H1 (cell line): ENCODE measurements around the gene PIGBOS1. TPM values are rescaled to one million over a fixed set of nuclear protein-coding genes. Genes with fewer than 3 reads are reported as not detected.

ENCODE experiments used
- CTCF ChIA-PET: fragments of 300-600 bp; sonication (Branson Sonifier 250); formaldehyde crosslinking; loops from one replicate; lab custom pipeline; 2021; ENCODE audit not compliant: partially characterized antibody; lab: Charles Lee
- POLR2A ChIA-PET: fragments of 300-600 bp; sonication (Branson Sonifier 250); formaldehyde crosslinking; loops from one replicate; lab custom pipeline; 2021; ENCODE audit warnings: inconsistent platforms; ENCODE audit not compliant: partially characterized antibody; lab: Charles Lee
- DNase-seq, 2 experiments: peaks; one replicate each; pipeline versions ENCODE4 v3.0.0 to v3.0.0-alpha.2; 2010 to 2022; ENCODE audit warnings: low spot score in 2 of 2, low read depth in 1 of 2, mixed read lengths in 1 of 2
- FAIRE-seq: peaks from 2 replicates; lab custom pipeline; 2011; peaks lifted over from hg19 to GRCh38; lab: Jason Lieb, UNC
- H2AFZ ChIP-seq: 2 replicates; pipeline ENCODE4 v1.8.1; 2012; ENCODE audit warnings: low read length, inconsistent platforms
- H2AK5ac ChIP-seq: 2 replicates; pipeline ENCODE4 v1.6.1; 2013; ENCODE audit warnings: low read depth, low read length
- H2BK120ac ChIP-seq: replicated peaks from 2 replicates; pipeline ENCODE3; 2013; ENCODE audit warnings: low read depth, low read length, inconsistent platforms
- H2BK12ac ChIP-seq: 2 replicates; pipeline ENCODE4 v1.6.1; 2013; ENCODE audit warnings: low read depth, low read length
- H2BK15ac ChIP-seq: 2 replicates; pipeline ENCODE4 v1.6.1; 2013; ENCODE audit warnings: low read length
- H2BK20ac ChIP-seq: 2 replicates; pipeline ENCODE4 v1.6.1; 2013; ENCODE audit warnings: low read length
- H2BK5ac ChIP-seq: 2 replicates; pipeline ENCODE4 v1.6.1; 2013; ENCODE audit warnings: low read depth, low read length
- H3K14ac ChIP-seq: 2 replicates; pipeline ENCODE4 v1.6.1; 2013; ENCODE audit warnings: inconsistent platforms; ENCODE audit not compliant: insufficient read length
- H3K18ac ChIP-seq: 2 replicates; pipeline ENCODE4 v1.6.1; 2013; ENCODE audit warnings: low read length; ENCODE audit errors: extremely low read depth
- H3K23ac ChIP-seq: 2 replicates; pipeline ENCODE4 v1.6.1; 2013; ENCODE audit warnings: inconsistent platforms; ENCODE audit not compliant: insufficient read length
- H3K23me2 ChIP-seq: 2 replicates; pipeline ENCODE4 v1.6.1; 2013; ENCODE audit warnings: low read depth, low read length
- H3K27ac ChIP-seq: 2 replicates; pipeline ENCODE4 v1.6.1; 2011; ENCODE audit warnings: low read depth, low read length, inconsistent platforms
- H3K27me3 ChIP-seq, 4 experiments: replicated peaks in 1 of 4; 1 replicate in 1 of 4; 2 replicates in 3 of 4; pipeline versions ENCODE4 v1.6.1 to v1.8.1; 2011 to 2013; ENCODE audit warnings: low read length in 3 of 4, mild to moderate bottlenecking in 3 of 4, inconsistent platforms in 2 of 4, mixed read lengths in 2 of 4, moderate library complexity in 1 of 4; ENCODE audit not compliant: control insufficient read depth in 3 of 4, insufficient read depth in 3 of 4; ENCODE audit errors: extremely low read depth in 1 of 4
- H3K36me3 ChIP-seq, 4 experiments: 2 replicates each; pipeline versions ENCODE4 v1.6.1 to v1.8.1; 2011 to 2013; ENCODE audit warnings: mild to moderate bottlenecking in 4 of 4, low read length in 3 of 4, moderate library complexity in 2 of 4, control low read depth in 1 of 4, inconsistent platforms in 1 of 4; ENCODE audit not compliant: insufficient read depth in 4 of 4, control insufficient read depth in 2 of 4
- H3K4ac ChIP-seq: replicated peaks from 2 replicates; pipeline ENCODE3; 2013; ENCODE audit warnings: low read length, low read depth, mixed read lengths, inconsistent platforms; ENCODE audit not compliant: insufficient read length
- H3K4me1 ChIP-seq, 4 experiments: replicated peaks in 1 of 4; 1 replicate in 1 of 4; 2 replicates in 3 of 4; pipeline versions ENCODE4 v1.6.1 to v1.8.1; 2011 to 2013; ENCODE audit warnings: low read length in 3 of 4, inconsistent platforms in 2 of 4, mixed read lengths in 1 of 4; ENCODE audit not compliant: insufficient read depth in 4 of 4, control insufficient read depth in 3 of 4
- H3K4me2 ChIP-seq, 2 experiments: 2 replicates each; pipeline versions ENCODE4 v1.6.1 to v1.8.1; 2011 to 2013; ENCODE audit warnings: low read depth in 2 of 2, low read length in 2 of 2, control low read depth in 1 of 2, inconsistent platforms in 1 of 2, mild to moderate bottlenecking in 1 of 2; ENCODE audit not compliant: insufficient read depth in 1 of 2
- H3K4me3 ChIP-seq, 4 experiments: fragments of 200-600, 300-600 bp in 1 of 4; sonication (generic), shearing (Covaris generic), sonication (Bioruptor Twin) in 1 of 4; 2 replicates each; pipeline versions ENCODE4 v1.5.1 to v1.8.1; 2011 to 2016; ENCODE audit warnings: low read length in 4 of 4, low read depth in 3 of 4, control low read depth in 2 of 4, inconsistent platforms in 2 of 4, mild to moderate bottlenecking in 2 of 4, mixed read lengths in 1 of 4, moderate library complexity in 1 of 4; ENCODE audit not compliant: insufficient read depth in 2 of 4; ENCODE audit errors: extremely low read depth in 1 of 4
- H3K56ac ChIP-seq: replicated peaks from 2 replicates; pipeline ENCODE3; 2013; ENCODE audit warnings: low read depth, mild to moderate bottlenecking, mixed read lengths, low read length, inconsistent platforms; ENCODE audit not compliant: insufficient read length
- H3K79me1 ChIP-seq: 2 replicates; pipeline ENCODE4 v1.6.1; 2013; ENCODE audit warnings: low read depth, low read length, control low read depth
- H3K79me2 ChIP-seq, 2 experiments: 2 replicates each; pipeline versions ENCODE4 v1.6.1 to v1.8.1; 2012 to 2013; ENCODE audit warnings: low read length in 2 of 2, mild to moderate bottlenecking in 2 of 2, inconsistent platforms in 1 of 2; ENCODE audit not compliant: insufficient read depth in 2 of 2, control insufficient read depth in 1 of 2
- H3K9ac ChIP-seq, 4 experiments: replicated peaks in 1 of 4; 1 replicate in 1 of 4; 2 replicates in 3 of 4; pipeline versions ENCODE4 v1.6.1 to v1.8.1; 2011 to 2013; ENCODE audit warnings: low read depth in 3 of 4, low read length in 3 of 4, control low read depth in 2 of 4, mild to moderate bottlenecking in 2 of 4, moderate library complexity in 2 of 4, inconsistent platforms in 1 of 4; ENCODE audit errors: extremely low read depth in 1 of 4
- H3K9me3 ChIP-seq, 2 experiments: 2 replicates each; pipeline versions ENCODE4 v1.6.1 to v1.8.1; 2012 to 2013; ENCODE audit warnings: mild to moderate bottlenecking in 2 of 2, moderate library complexity in 2 of 2, control low read depth in 1 of 2, inconsistent platforms in 1 of 2, low read depth in 1 of 2, low read length in 1 of 2, mixed read lengths in 1 of 2; ENCODE audit not compliant: insufficient read depth in 2 of 2
- H4K20me1 ChIP-seq, 2 experiments: replicated peaks in 1 of 2; 2 replicates each; pipeline versions ENCODE3 to v1.8.1; 2011 to 2013; ENCODE audit warnings: inconsistent platforms in 2 of 2, low read length in 2 of 2, mild to moderate bottlenecking in 1 of 2; ENCODE audit not compliant: insufficient read depth in 2 of 2, control insufficient read depth in 1 of 2
- H4K5ac ChIP-seq: 2 replicates; pipeline ENCODE4 v1.6.1; 2013; ENCODE audit warnings: low read length, low read depth, mixed read lengths, inconsistent platforms; ENCODE audit not compliant: insufficient read length
- H4K8ac ChIP-seq: 2 replicates; pipeline ENCODE4 v1.8.0; 2013; ENCODE audit warnings: mild to moderate bottlenecking, moderate library complexity, low read length, inconsistent platforms; ENCODE audit not compliant: insufficient read depth; ENCODE audit errors: extremely low read depth
- H4K91ac ChIP-seq: replicated peaks from 2 replicates; pipeline ENCODE3; 2013; ENCODE audit warnings: low read length, mixed read lengths, inconsistent platforms; ENCODE audit not compliant: insufficient read length
- TAF7 ChIP-seq: optimal IDR thresholded peaks from 2 replicates; pipeline ENCODE3; 2011; ENCODE audit warnings: low read depth, mild to moderate bottlenecking, inconsistent platforms, low read length, moderate library complexity, borderline replicate concordance
- YY1 ChIP-seq: IDR thresholded peaks from 2 replicates; pipeline ENCODE4 v1.6.1; 2011; ENCODE audit warnings: low read depth, mild to moderate bottlenecking, low read length
- polyA plus RNA-seq, 7 experiments: library from polyadenylated mRNA; depleted of rRNA in 3 of 7; stranded (reverse) in 5 of 7; unstranded in 2 of 7; fragments of >200 nt in 5 of 7; fragments of 200-250 nt in 2 of 7; gene quantifications; 1 replicate in 5 of 7; 2 replicates in 1 of 7; 4 replicates in 1 of 7; pipeline versions ENCODE4 v1.2.1 to v1.2.3, GENCODE V29; 2011 to 2013; ENCODE audit warnings: missing spikeins in 2 of 7, mixed read lengths in 2 of 7
- total RNA-seq: library from RNA; stranded (reverse); fragmentation: NEBNext Ultra II Directional; extraction: Animal tissue kit (Norgen Biotek cat#: 25700); gene quantifications from 2 replicates; pipeline ENCODE4 v1.2.1, GENCODE V29; 2021
- TF ChIP-seq, protein P1 (sequence below): IDR thresholded peaks from 2 replicates; pipeline ENCODE4 v1.6.1; 2011; ENCODE audit warnings: low read depth, mild to moderate bottlenecking, low read length; ENCODE audit not compliant: insufficient read depth

PIGBOS1 gene
- total and polyA plus RNA-seq, 2 of the 8 experiments (the other 6 are each of a cell fraction or from before 2014, with no cell fraction given): 7.8 to 16.7 TPM

DNA sequence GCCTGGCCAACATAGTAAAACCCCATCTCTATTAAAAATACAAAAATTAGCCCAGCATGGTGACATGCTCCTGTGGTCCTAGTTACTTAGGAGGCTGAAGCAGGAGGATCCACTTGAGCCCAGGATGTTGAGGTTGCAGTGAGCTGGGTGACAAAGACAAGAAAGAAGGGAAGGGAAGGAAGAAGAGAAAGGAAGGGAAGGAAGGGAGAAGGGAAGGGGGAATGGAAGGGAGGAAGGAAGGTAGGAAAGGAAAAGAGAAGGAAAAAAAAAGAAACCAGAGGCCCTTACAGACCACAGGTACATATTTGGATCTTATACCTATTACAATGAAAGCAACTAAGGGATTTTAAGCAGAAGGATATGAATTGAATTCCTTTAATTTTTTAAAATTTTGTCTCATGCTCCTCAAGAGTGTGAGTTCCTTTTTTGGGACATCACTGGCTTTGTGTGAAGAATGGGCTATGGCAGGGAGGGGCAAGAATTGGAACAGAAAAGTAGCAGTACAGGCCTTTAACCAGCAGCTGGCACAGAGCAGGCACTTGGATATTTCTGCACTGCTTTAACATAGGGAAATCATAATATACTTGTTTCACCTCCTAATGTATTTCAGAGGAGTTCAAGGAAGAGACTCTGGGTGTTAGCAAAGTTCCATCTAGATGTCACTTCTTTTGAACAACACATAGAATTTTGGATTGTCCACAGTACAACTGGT lies 37.2 kb downstream of the PIGBOS1 start:
- no peak overlapping the region for H3K18ac ChIP-seq
- DNase-seq (no peak), FAIRE-seq (no peak)
- no peak overlapping the region for H2AFZ ChIP-seq
- H3K9ac ChIP-seq: no peak overlapping the region
- H3K27ac ChIP-seq: no peak overlapping the region
- H3K79me2 ChIP-seq: no peaks in the 10 kb centered on the region
- H3K23ac ChIP-seq: no peak overlapping the region
- H3K4me2 ChIP-seq: no peak overlapping the region
- no peaks in the 10 kb centered on the region for H3K36me3 ChIP-seq
- no peaks in the 10 kb centered on the region for H3K4me1 ChIP-seq
- H4K20me1 ChIP-seq: no peaks in the 10 kb centered on the region
- H3K14ac ChIP-seq: no peak overlapping the region
- no peak overlapping the region for H2BK20ac ChIP-seq
- no peaks in the 10 kb centered on the region for H3K27me3 ChIP-seq
- no peak overlapping the region for H3K4me3 ChIP-seq
- no peak overlapping the region for H3K4ac ChIP-seq
- ChIA-PET POLR2A (no interaction called here), CTCF (interaction anchor here (0.6 kb wide), 1 partner anchor 18 kb away, joined by 3 read pairs; no protein-coding TSS in a partner anchor)
- no peaks in the 10 kb centered on the region for H3K79me1 ChIP-seq
- H3K23me2 ChIP-seq: no peaks in the 10 kb centered on the region
- H4K5ac ChIP-seq: no peak overlapping the region
- no peak overlapping the region for H3K56ac ChIP-seq
- no peak overlapping the region for H2AK5ac ChIP-seq
- H2BK12ac ChIP-seq: no peak overlapping the region
- no peak overlapping the region for H2BK5ac ChIP-seq
- no peak overlapping the region for H4K91ac ChIP-seq
- H2BK15ac ChIP-seq: no peak overlapping the region
- no peak for TF ChIP-seq TAF7
- TF ChIP-seq, protein P1, sequence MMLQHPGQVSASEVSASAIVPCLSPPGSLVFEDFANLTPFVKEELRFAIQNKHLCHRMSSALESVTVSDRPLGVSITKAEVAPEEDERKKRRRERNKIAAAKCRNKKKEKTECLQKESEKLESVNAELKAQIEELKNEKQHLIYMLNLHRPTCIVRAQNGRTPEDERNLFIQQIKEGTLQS: no peak
- no peak for TF ChIP-seq YY1
- no peaks in the 10 kb centered on the region for H3K9me3 ChIP-seq
- H2BK120ac ChIP-seq: no peak overlapping the region
- H4K8ac ChIP-seq: no peak overlapping the region
